Measurements from ENCODE around the gene HOXD11.

HOXD11 gene

DNA sequence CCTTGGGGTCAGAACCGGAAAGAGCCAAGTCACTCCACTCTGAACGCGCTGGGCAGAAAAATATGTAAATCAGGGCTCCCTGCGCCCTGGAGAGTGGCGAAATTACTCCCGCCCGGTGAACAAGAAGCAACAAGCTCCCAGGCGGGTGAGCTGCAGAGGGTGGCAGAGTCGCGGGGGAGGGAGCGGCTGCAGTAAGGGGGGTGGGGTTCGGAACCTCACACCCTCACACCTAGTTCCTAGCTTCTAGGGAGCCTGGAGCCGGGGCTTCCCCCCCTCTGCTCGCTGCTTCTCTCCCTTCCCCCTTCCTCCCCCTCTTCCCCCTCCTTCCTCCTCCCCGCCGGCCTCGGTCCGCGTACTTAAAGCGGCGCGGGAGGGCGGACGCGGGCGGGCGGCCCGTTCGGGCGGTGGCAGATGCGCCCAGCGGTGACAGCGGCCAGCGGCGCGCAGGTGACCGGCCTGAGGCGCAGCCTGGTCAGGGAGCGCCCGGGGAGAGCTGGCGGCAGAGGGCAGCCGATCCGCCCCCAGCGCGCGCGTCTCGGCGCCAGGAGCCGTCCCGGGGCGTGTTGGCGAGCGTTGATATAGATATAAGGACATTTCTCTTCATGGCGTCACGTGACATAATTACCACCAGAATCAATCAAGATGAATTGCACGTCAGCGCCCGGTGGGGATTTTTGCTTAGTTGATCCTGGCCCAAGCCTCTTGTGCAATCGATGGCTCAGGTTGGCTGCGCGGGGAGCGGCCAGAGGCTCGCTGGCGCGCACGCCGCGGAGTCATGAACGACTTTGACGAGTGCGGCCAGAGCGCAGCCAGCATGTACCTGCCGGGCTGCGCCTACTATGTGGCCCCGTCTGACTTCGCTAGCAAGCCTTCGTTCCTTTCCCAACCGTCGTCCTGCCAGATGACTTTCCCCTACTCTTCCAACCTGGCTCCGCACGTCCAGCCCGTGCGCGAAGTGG is at the start of gene HOXD11:
Gene HOXD11, plus strand, starts transcription at position 700 of the 959 bp plus-strand sequence. Its CDS starts 76 bp downstream, at position 776.
- DNase-seq (ENCODE audit: low read depth) = no peak

DNA sequence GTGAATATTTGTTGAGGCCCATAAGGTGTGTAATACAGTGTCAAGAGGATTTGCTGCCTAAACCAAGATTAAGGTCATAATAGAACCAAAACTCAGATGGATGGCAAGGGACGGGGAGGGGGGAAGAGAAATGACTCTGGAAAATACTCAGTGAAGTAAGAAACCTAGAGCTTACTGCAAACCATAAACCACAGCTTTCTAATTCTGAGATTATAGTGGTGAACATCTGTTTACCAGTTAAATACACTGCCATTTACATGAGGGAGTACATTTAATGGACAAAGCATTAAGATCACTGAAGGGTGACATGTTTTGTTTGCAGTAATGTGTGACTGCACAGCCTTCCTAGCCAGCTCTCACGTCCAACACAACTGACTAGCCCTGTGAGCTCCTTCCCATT is 43.1 kb upstream of the HOXD11 start:
- no peak for DNase-seq (ENCODE audit: low read depth)

DNA sequence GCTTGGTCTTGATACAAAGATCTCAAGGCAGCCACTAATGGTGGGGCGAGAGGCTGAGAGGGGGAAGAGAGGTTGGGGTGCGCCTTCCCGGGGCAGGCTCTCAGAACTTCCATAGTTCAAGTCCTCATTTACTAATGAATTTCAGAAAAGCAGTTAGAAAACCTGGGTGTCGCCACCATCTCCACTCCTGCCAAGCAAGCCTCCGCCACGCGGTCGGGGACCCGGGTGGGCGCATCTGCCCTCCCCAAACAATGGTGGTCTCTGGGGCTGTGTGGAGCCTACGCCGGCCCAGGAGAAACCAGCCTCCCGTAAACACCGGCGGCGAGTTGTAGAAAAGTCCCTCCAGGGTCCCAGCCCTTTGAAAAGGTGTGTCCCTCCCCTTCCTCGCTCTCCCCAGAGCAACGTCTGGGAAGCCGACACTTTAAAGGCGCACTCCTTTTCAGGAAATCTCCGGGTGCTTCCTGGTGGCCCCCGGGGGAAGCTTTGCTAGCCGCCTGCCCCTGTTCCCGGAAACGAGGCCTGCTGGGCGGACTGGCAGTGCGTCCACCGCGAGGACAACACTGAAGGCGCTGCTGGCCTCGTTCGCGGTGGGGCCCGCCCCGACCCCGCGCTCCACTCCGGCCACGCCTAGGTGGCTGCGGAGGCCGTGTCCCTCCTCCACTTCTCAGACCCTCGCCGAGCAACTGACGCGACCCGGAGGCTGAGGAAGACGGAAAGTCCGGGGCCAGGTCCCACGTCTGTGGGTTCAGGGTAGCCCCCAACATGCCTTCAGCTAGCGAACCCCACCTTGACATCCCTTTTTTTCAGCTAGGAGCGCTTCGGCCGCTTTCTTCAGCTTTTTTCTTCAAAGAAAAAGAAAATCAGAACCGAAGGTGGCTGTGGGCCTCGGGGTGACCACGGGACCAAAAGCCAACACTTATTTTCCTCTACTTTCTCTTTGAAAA is 40.2 kb upstream of the HOXD11 start:
- no peak for DNase-seq (ENCODE audit: low read depth)

DNA sequence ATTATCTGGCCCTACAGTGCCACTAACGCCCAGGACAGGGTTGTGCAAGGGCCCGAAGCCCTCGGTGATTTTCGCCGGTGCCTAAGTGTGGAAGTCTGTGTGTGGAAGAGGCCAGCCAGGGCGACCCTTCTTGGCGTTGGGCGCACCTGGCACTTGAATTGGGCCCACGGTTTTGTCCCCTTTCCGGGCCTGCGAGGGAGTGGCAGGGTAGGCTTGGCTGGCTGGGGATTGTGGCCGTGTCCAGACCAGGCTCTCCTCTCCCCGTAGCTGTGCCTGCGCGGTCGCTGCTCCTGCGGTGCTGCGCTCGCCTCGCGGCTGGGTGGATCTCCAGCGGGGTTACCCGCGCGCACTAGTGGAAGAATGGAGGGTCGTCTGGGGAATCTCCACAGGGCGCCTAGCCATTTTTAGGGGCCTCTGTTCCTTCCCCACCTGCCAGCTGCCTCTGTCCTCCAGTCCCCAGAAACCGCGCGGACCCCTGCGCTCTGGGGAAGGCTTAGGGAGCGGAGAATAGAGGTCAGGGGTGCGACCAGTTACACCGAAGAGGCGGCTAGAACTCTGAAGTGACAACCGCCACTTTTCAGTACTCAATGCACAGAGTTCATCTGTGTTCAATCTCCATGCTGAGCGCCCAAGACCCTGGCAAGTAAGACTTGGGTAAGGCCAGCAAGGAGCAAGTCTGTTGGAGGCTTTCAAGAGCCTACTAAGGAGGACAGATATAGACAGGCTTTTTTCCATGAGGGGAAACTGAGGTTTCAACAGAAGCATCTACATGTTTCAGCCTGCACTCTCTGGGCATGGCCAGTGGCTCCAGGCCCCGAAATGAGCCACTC is 39.3 kb upstream of the HOXD11 start:
- DNase-seq (ENCODE audit: low read depth) = no peak

DNA sequence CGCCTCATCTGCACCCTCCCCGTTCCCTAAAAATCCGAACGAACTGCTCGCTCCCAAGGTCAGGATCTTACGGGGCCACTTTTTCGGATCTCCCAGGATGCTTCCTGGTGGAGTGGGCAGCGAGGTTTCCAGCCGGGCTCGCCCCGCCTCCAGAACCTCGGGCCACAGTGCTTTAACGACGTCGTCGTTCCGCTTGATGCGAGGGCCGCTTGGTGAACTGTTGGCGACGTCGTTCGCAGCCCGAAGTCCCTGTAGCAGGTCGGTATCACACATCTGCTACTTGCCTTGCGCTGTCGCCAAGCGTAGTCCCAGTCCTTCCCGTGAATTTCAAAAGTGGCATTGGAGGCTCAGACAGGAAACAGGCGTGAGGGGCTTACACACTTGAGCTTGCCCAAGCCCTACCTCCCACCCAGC is 38.7 kb upstream of the HOXD11 start:
- no peak for DNase-seq (ENCODE audit: low read depth)

DNA sequence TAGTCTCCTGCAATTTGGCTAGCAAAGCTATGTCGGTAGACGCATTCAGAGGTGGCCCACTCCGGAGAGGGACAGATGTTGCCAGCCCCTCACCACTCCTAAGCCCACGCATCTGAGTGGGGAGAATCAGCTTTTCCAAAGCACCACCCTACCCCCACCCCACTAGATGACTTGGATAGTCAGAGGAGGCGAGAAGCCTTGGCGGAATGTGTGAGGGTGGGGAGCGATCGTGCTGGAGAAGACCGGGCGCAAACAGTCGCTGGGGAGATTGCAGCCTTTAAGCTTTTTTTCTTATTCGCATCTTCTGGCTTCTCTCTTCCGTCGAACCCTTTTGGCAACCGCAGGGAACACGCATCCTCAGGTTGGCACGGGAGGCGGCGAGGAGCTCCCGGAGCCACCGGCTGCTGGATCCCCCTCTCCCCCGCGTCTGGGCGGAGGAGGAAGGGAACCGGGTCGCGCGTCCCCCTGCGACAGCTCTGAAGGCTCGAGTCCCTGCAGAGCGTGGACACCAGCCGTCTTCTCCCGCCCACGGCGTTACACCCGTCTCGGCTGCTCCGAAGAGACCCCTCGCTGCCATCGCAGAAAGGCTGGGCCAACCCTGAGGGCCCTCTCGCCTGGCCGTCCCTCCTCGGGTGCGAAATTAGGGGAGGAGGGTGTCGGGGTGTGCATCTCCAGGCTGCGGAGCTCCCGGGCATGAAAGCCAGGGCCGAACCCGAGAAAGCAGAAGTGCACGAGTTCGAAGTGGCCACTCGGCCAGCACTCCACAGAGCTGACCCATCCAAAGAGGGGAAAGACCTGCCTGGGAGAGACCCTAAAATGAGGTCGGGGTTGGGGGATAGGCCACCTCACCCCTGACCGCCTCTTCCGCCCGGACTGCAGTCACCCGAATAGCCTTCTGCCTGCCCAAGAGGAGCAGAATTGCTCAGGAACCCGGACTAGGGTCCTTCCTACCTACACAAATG is 35.5 kb upstream of the HOXD11 start:
- no peak for DNase-seq (ENCODE audit: low read depth)

DNA sequence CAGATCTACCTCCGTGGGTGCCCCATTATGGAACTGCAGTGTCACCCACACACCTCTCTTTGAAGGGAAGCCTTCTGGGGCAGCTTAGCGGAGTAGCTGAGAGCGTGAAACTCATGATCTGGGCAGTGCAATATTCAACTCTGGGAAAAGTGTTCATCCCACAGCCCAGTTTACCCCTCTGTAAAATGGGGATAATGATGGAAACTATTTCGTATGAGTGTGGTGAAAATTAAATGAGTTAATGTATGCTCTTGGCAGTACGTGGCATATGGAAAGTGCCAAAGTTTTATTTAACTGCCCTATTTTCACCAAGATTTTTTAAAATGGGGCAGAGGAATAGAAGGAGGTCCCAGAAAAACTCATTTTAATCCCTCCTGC is 34.8 kb upstream of the HOXD11 start:
- no peak for DNase-seq (ENCODE audit: low read depth)

DNA sequence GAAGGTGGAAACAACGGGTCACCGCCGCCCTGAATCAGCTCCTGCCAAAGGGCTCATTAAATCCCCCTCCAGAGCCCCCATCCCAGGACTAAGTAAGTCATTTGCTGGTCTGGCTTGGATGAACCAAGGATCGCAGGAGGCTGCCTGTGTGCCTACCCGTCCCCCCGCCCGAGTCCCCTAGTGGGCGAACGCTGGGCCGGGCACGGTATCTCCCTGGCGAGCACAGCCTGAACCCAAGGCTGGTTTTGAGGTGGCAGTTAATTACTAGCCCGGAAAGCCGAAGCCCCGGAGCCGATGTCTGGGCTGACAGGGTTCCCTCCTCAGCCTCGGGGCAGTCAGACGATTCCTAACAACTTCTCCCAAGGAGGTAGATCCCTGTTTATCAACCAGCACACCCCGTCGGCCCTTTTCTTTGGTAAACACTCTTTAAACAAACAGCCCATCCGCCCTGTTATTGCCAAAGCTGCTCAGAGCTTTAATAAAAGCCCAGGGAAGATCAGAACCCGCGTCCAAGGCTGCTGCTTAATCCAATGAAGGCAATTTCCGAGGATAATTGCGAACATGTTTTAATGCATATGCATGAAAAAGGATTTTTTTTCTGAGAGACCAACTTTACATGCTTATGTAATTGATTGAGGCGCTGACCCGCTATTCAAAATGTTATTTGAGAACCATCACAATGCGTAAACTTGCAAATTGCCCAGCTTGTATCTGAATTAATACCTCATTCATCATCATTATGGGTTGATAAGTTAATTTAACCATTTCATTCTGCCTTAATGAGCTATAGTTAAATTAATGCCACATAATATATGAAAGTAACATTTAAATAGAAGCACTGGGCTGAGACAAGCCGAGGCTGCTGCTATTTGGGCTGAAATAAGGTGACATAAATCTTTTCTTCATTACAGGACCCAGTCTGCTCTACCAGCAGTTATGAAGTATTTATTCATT is 33.9 kb upstream of the HOXD11 start:
- DNase-seq (ENCODE audit: low read depth) = no peak

DNA sequence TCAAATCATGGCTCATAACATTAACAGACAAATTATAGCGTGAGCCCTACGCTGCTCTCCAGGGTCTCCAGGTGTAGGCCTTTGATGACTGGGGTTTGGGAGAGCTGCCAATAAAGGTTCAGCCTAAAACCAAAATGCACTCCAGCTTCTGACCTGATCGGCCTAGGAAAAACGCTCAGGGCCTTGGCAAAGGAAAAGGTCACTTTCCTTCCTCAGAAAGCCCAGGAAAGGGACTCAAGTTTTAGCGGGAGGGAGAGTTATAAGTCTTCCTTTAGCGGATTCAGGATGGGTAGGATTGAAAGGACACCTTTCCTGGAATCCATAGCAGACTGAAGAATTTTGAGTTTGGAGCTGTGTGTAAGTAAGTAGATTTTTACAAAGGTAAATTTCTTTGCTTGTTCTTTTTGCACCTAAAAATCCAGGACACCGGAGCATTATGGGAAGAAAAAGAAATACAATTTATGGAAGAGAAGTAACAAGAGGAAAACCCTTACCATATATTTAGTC is 32.1 kb upstream of the HOXD11 start:
- no peak for DNase-seq (ENCODE audit: low read depth)

DNA sequence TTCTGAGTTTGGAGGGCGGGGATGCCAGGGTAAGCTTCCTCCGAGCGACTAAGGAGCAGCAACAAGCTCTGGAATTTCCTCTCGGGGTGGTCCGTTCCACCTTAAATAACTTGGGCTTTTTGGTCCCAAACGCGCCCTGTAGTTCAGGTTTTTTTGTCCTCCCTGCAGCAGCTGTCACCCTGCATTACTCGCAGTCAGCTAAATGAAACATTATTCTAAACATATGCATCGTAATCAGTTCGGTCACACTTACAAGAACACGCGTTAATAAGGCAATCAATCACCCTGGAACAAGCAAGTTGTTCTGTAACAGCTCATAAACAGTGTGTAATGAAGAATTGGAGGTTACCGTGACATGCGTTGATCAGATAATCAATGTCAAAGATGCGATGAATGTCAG is 31.6 kb upstream of the HOXD11 start:
- no peak for DNase-seq (ENCODE audit: low read depth)

DNA sequence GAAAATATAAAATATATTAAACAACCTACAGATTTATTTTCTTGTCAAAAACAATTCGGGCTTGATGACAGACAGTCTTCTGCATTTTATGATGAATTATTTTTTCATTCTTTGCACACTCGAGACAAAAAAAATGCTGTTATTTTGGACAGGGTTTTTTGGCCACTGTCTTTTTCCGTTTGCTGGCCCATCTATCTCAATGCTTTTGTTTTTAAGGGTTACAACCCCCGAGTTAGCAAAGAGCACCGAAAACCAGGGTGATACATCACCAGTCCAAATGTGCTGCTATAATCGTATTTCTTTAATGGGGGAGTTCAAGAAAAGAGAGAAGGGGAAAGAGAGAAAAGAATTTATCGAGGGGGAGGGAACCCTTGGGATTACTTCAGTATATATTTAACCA is 31.0 kb upstream of the HOXD11 start:
- no peak for DNase-seq (ENCODE audit: low read depth)

DNA sequence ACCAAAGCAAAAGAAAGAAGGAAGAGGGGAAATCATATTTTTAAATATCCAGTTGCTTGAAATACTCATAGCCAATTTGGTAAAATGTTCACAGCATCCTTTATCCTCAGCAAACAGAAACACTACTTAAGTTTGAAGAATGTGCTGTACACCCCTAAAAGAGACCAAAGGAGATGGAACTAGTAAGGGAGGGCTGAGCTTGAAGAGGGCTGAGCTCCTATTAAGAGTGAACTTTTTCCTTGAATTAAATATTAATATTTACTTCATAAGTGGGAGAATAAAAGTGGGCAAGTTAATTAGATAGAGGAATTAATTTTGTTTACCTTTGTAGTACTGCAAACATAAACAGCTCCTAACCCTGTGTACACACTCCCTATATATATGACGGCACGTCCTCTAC is 30.3 kb upstream of the HOXD11 start:
- no peak for DNase-seq (ENCODE audit: low read depth)

DNA sequence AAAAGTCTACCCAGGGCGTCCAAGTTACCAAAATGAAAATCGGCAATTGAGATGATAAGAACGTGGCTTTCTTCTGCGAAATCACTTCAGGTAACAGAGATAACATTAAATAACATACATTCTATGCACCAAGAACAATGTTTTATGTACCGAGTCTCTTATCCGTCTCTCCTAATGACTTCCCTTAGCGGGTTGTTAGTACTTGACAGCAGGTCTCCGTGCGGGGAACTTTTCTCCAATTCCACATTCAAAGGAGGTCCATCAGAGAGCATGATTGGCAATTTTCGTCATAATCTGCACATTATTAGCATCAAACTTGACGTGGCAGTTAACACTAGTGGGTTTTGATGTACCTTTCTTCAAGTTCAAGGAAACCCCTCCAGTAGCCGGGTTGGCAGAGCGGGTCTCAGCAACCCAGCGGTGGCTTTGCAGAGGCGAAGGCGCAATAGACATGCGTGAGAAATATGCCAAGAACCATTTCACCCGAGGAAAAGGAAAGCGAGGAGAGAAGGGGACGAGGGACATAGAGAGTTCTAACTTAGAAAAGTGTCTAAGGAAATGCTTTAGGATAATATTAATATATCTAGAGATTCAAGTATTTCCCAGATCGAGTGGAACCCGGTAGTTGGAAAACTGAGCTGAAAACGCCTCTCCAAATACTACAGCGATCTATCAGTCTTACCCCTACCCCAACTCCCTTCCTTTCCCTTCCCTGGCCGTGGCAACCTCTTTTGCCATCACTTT is 28.4 kb upstream of the HOXD11 start:
- DNase-seq (ENCODE audit: low read depth) = no peak

DNA sequence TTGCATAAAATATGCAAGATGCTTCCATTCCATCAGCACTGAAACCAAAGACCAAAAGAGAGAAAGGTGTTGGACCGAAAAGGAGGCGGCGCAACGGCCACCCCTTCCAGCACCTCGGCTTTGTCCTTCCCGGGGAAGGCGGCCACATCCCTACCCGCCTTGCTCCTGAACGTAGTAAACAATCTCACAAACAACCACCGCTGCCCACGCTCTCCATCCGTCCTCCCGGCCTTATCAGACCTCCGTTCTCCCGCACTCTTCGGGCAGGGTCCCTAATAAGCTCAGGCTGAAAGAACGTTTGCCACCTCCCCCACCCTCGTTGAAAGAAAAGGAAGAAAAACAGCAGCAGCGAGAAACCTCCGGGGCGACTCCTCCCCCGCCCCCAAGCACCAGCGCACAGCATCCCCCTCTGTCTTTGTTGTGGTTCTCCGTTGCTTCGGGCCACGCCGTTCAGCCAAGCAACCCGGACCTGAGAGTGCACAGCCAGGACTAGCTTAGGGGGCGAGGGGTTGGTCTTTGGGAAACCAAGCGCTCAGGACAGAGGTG is 27.7 kb upstream of the HOXD11 start:
- DNase-seq (ENCODE audit: low read depth) = no peak

DNA sequence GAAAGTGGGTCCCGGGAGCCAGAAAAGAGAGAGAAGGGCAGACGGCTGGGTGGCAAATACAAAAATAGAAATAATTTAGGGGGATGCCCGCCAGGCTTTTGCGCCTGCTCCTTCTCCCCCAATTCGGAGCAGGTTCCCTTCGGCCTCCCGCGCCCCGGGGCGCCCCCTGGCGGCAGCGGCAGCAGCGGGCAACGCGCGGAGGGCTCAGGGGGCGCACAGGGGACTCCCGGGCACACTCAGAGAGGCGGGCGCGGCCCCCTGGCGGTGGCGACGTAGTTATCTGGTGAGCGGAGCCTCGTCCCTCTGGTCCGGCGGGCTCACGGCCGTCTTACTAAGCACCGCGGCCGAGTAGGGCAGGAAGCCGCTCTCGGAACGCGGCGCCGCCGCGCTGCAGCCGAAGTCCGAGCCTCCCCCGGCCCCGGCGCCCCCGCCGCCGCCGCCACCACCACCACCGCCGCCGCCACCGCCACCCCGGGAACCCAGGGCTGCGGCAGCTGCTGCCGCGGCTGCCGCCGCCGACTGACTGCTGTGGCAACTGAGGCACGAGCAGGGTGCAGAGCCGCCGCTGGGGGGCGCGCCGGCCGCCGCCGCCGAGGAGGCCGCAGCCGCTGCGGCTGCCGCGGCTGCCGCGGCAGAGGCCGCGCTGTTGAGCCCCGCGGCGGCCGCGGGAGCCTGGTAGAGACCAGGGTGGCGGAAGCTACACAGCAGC is 27.1 kb upstream of the HOXD11 start:
- DNase-seq (ENCODE audit: low read depth) = no peak

DNA sequence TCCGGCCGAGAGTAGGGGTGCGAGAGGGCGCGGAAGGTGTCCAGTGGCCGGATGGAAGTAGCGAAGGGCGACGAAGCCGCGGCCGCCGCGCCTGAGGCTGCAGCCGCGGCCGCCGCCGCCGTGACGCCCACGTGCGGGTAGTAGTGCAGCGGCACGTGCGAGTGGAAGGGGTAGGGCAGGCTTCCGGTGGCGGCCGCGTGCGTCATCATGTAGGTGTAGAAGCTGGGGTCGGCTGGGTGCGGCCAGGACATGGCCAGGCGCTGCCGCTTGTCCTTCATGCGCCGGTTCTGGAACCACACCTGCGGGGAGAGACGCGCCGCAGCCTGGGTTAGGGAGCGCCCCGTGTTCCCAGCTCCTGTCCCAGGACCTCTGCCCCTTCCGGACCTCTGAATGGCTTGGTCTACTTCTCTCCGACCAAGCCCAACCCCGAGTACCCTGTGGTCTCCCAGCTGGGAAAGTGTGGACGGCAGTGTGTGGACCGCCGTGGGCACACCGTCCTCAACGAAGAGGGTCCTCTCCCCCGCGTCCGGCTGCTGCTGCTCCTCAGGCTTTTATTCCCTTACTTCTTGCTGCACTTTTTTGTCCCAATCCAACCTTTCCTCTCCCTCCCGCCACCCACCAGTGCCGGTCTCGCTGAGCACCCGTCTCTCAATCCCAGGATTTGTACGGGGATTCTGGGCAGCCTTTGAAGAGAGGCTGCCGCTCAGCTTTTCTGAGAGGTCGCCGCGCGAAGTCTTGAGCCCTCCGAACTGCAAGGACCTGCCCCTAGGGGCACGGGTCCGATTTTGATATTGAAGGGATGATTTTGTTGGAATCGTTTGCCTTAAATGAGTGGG is 26.3 kb upstream of the HOXD11 start:
- DNase-seq (ENCODE audit: low read depth) = no peak

DNA sequence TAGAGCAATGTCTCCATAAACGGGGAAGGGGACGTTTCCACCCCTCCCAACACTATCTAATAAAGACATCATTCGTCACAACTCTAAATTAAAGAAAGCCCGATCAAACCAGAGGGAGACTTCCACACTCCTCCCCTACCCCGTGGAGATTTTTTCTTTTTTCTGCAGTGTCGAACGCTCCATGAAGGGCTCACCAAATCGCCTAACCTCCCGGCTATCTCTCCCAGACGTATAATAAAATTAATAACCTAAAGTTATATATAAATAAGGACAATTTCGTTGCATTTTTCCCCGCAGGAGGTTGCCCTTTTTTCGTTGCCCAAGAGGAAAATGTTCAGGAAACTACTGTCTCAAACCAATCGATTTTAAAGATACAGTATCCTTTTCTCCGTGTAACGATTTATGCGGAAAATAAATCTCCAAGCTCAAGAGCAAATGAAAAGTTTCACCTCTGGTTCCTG is 25.7 kb upstream of the HOXD11 start:
- no peak for DNase-seq (ENCODE audit: low read depth)

Data from stimulated activated CD8-positive, alpha-beta memory T cell treated with anti-CD3 and anti-CD28 coated beads, Interleukin-12 subunit alpha, Interleukin-12 subunit beta, amount 100 ng/mL, for 1 hour (primary cell).